Small intestine (tissue), 4 donors: Measurements from ENCODE around the gene OR14J1. TPM values are rescaled to one million over a fixed set of nuclear protein-coding genes. Genes with fewer than 3 reads are reported as not detected.

Experiments used
- polyA plus RNA-seq, 4 donors: library from polyadenylated mRNA; stranded (reverse) in 3 of 4; unstranded in 1 of 4; fragments of 200-250 nt in 3 of 4; fragments of 120-200 nt in 1 of 4; gene quantifications; one replicate each; pipeline versions ENCODE4 v1.2.1 to v1.2.3, GENCODE V29; 2013
- donor health status: healthy with polysubstance abuse.
- donor health status: Bipolar disorder and iron deficiency.
- donor health status: healthy.

OR14J1 gene
- polyA plus RNA-seq, 4 donors, result under 0.01 TPM; not detected in 3

Other genes with a start within 250 kb of the OR14J1 start
- not detected for gene OR2B3, start 214.4 kb upstream of the OR14J1 start, polyA plus RNA-seq
- not detected for gene OR2J1, start 202.2 kb upstream of the OR14J1 start, polyA plus RNA-seq
- gene OR2J3, start 193.6 kb upstream of the OR14J1 start, polyA plus RNA-seq, result not detected
- gene OR2J2, start 130.8 kb upstream of the OR14J1 start, polyA plus RNA-seq, result not detected
- not detected for gene OR5V1, start 67.2 kb downstream of the OR14J1 start, polyA plus RNA-seq
- not detected for gene OR12D3, start 73.6 kb downstream of the OR14J1 start, polyA plus RNA-seq
- gene OR12D2, start 93.9 kb downstream of the OR14J1 start, polyA plus RNA-seq, result not detected
- not detected for gene OR12D1, start 113.2 kb downstream of the OR14J1 start, polyA plus RNA-seq
- not detected for gene OR10C1, start 137.6 kb downstream of the OR14J1 start, polyA plus RNA-seq
- not detected for gene OR11A1, start 155.4 kb downstream of the OR14J1 start, polyA plus RNA-seq
- not detected for gene OR2H1, start 155.5 kb downstream of the OR14J1 start, polyA plus RNA-seq
- not detected for gene MAS1L, start 186.3 kb downstream of the OR14J1 start, polyA plus RNA-seq